LNCaP clone FGC (cell line): Measurements from ENCODE around the gene RPS6KA6.

Experiments used
- DNase-seq: peaks from one replicate; pipeline ENCODE4 v3.0.0-alpha.2; 2011; ENCODE audit warnings: low read depth
- H3K4me3 ChIP-seq: 2 replicates; pipeline ENCODE4 v1.5.1; 2011; ENCODE audit warnings: mild to moderate bottlenecking, low read depth, low read length, control low read depth
- TF ChIP-seq, protein P1 (sequence below): IDR thresholded peaks from 2 replicates; pipeline ENCODE4 v1.5.1; 2012; ENCODE audit warnings: mild to moderate bottlenecking; ENCODE audit not compliant: control insufficient read depth, insufficient read depth; ENCODE audit errors: extremely low read depth

The RPS6KA6 gene

DNA sequence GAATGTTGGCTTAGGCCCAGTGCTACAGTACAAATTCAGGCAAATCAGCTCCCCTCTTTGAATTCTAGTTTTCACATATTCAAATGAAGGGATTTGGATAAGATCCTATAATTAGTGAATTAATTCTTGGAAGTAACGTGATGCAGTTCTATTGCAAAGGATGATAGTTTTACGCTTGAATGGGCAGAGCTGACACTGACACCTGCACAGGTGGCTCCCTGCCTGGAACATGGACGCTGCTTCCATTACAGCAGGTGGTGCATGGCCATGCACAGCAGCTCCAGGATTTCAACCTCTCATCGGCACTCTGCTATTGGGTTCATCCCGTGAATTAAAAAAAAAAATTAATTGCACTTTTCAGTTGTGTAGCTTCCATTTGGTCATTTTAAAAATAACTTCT is 28.4 kb upstream of the RPS6KA6 start:
- DNase-seq, result no peak
- H3K4me3 ChIP-seq, result no peak overlapping the region
- TF ChIP-seq, protein P1, sequence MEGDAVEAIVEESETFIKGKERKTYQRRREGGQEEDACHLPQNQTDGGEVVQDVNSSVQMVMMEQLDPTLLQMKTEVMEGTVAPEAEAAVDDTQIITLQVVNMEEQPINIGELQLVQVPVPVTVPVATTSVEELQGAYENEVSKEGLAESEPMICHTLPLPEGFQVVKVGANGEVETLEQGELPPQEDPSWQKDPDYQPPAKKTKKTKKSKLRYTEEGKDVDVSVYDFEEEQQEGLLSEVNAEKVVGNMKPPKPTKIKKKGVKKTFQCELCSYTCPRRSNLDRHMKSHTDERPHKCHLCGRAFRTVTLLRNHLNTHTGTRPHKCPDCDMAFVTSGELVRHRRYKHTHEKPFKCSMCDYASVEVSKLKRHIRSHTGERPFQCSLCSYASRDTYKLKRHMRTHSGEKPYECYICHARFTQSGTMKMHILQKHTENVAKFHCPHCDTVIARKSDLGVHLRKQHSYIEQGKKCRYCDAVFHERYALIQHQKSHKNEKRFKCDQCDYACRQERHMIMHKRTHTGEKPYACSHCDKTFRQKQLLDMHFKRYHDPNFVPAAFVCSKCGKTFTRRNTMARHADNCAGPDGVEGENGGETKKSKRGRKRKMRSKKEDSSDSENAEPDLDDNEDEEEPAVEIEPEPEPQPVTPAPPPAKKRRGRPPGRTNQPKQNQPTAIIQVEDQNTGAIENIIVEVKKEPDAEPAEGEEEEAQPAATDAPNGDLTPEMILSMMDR, result no peak

DNA sequence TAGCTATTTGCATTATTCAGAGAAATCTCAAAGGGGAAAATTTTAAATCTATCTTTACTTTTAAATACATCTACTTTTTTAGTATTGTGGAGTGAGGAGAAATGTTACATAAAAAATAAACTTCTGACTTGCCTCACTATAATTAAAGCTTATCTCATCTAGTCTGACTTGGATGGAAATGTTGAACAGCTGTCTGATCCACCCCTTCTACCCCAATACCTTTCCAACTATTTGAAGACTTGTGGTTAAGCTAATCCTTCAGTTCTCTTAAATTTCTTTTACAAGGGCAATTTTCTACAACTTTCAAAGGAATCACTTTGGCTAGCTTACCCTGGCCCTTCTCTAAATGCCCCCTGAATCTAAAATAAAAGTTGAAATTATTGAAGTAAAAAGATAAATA is 17.3 kb upstream of the RPS6KA6 start:
- DNase-seq, result no peak
- no peak overlapping the region for H3K4me3 ChIP-seq
- TF ChIP-seq, protein P1, result no peak

DNA sequence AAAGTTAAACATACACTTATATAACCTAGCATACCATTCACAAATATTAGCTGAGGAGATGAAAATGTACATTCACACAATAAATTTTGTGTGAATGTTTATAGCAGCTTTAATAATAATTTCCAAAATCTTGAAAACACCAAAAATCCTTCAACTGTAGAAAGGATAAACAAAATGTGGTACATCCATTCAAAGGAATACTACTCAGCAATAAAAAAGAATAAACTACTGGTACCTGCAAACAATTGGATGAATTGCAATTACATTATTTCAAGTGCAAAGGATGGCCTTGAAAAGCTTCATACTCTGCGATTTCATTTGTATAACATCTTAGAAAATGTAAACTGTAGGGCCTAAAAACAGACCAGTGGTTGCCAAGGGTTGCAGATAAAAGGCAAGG is 11.7 kb upstream of the RPS6KA6 start:
- no peak for DNase-seq
- no peak overlapping the region for H3K4me3 ChIP-seq
- TF ChIP-seq, protein P1, result no peak

DNA sequence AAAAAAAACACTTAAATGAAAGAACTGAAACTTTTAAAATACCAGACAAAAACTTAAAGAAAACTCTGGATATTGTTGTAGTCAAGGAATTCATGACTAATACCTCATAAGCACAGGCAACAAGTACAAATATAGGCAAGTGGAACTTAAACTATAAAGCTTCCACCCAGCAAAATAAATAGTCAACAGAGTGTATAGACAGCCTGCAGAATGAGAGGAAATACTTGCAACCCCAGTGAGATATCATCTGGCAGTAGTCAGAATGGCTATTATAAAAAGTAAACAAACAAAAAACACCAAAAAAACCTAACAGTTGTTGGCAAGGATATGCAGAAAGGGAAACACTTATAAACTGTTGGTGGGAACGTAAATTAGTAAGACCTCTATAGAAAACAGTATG is 9.6 kb upstream of the RPS6KA6 start:
- no peak for DNase-seq
- no peak overlapping the region for H3K4me3 ChIP-seq
- TF ChIP-seq, protein P1, result no peak

DNA sequence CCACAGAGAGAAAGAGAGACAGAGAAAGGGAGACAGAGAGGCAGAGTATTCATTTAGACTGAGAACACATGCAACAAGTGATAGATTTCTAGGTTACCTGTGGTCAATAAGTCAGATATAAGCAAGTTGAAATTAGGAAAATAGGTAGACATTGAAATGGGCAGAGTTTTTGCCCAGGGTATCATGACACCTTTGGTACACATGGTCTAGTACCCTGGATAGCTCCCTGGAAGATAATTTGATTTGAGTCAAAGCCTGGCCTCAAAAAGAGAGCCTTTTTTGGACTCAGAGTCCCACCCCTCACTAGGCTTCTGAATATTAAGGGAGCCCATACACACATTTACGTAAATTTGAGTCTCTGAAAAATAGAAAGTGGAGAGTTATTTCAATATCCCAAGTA is 4.0 kb upstream of the RPS6KA6 start:
- no peak for DNase-seq
- TF ChIP-seq, protein P1, result no peak
- no peak overlapping the region for H3K4me3 ChIP-seq

DNA sequence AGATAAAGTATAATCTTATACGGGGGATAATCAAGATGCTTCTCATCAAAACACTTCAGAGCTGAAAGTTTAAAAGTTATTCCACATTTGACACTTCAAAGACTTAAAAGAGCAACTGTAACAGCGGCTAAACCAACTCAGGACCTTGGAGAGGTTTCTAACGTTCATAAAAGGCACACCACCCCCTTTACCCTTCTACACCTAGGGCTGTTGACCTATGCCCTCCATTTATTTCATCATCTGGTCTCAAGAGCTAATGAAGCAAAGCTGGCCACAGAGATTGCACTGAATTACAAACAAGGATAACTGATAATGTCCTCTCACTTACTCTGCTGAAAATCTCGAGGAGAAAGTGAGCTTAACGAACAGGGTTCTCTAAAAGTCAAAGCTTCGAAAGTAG is 1.1 kb upstream of the RPS6KA6 start:
- H3K4me3 ChIP-seq, result no peak overlapping the region
- TF ChIP-seq, protein P1, result no peak
- no peak for DNase-seq

DNA sequence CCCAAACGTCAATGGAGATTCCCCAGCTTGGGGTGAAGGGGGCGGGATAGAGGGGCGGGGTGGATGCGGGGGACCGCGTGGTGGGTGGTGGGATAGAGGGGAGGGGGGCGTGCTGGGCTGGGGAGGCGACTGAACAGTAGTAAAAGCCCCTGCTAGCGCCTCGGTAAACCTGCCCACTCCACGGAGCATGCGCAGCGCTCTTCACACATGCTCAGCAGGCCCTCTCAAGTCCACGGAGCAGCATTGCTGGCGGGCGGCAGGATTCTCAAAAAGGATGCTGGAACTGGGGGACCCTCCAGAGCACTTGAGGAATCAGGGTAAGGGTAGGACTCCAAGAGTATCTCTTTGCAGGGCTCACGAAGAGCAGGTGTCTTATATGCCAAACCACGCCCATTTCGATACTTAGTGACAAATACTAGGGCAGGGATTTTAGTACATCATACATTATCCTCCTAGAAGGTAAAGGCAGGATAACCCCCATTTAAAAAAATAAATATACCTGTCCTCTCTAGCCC is 378 bp upstream of the RPS6KA6 start:
- TF ChIP-seq, protein P1, result 0 out of 2 replicates have a peak, but pooled peaks have one; percentile 5
- no peak for DNase-seq
- peak overlapping the region; percentile 68 for H3K4me3 ChIP-seq
